ENCODE data around the gene ITGA3. TPM values are rescaled to one million over a fixed set of nuclear protein-coding genes. Genes with fewer than 3 reads are reported as not detected.
A peak's percentile ranks its signal among the peaks of the same experiment; 100 is the strongest.

Gene ITGA3
- total and polyA plus RNA-seq, 2 of the 13 experiments (the other 11 are each of a cell fraction or from before 2014, with no cell fraction given) = 0.48 to 0.69 TPM

DNA sequence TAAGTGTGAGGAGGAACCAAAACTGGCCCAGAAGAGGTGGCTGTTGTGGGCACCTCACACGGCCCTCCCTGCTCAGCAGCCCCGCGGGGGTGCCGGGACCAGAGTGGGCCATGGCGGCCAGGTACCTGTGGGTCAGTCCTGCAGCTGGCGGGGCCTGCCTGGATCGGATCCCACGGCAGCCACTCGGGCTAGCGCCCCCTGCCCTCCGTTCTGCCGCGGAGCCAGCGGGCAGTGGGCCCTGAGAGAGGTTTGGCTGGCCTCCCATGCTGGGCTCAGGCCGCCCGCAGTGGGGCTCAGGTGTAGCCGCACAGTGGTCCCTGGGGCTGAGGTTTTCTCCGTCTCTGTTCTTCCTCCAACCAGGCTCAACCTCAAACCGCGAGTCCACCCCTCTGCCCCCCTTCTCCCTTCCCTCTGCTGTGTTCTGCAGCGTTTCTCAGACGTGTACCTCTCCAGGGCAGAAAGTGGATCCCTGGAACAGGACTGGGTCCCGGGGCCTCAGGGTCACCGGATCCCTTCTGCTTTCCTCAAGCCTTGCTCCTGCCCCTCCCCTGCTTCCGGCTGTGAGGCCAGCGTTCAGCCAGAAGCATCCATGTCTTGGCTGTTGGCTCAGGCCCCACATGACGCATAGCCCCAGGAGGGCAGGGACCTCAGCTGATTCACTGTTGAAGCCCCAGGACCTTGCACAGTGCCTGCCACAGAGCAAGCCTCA is 28.6 kb upstream of the ITGA3 start (continued):
- TF ChIP-seq ASH2L (IDR thresholded peaks at IDR 0.05; ENCODE audit: insufficient read length, low read depth, low read length) (peak; percentile 1), KDM2A (CRISPR knock-in tag; IDR thresholded peaks at IDR 0.05; ENCODE audit: borderline replicate concordance, low read depth) (peak; percentile 9; the same call in 1 of the 2 replicates), TFAP4 (IDR thresholded peaks at IDR 0.05; ENCODE audit: borderline replicate concordance, low read depth) (peak; percentile 13; the same call in 1 of the 2 replicates), ETV5 (CRISPR knock-in tag; IDR thresholded peaks at IDR 0.05; ENCODE audit: borderline replicate concordance) (peak; percentile 33; the same call in 1 of the 2 replicates), ZNF350 (CRISPR knock-in tag; IDR thresholded peaks at IDR 0.05; ENCODE audit: borderline replicate concordance, low read depth) (0 out of 2 replicates have a peak, but pooled peaks have one; percentile 50), ZNF792 (CRISPR knock-in tag; IDR thresholded peaks at IDR 0.05) (no peak), HMGA1 (CRISPR knock-in tag; conservative IDR thresholded peaks at IDR 0.05) (no peak), XRCC5 (optimal IDR thresholded peaks at IDR 0.05; ENCODE audit: low read length) (no peak), SP1 (IDR thresholded peaks at IDR 0.05) (no peak), SP1 (CRISPR knock-in tag; IDR thresholded peaks at IDR 0.05) (0 out of 2 replicates have a peak, but pooled peaks have one; percentile 5)

- DNase-seq (ENCODE audit: low spot score) (no peak), FAIRE-seq (no peak), ATAC-seq (0 out of 3 replicates have a peak, but pooled peaks have one; percentile 10)
- Histone ChIP-seq H3K79me2 (ENCODE audit: insufficient read depth, low read length) (no peaks in the 10 kb centered on the region), H2AFZ (ENCODE audit: low read length) (no peak overlapping the region), H4K20me1 (ENCODE audit: insufficient read depth, low read length) (no peaks in the 10 kb centered on the region), H3K36me3 (replicated peaks in 1 of 2; ENCODE audit: control insufficient read depth in 1 of 2, insufficient read depth in 2 of 2, low read length in 2 of 2) (no peaks in the 10 kb centered on the region), H3K4me1 (ENCODE audit: insufficient read depth, low read length) (no peaks in the 10 kb centered on the region), H3K27me3 (ENCODE audit: control insufficient read depth in 1 of 2, insufficient read depth in 2 of 2, low read length in 2 of 2) (peaks cover 0 to 7% of the 10 kb centered on the region in 2 experiments; a peak in 2 of 5 replicates), H3K4me2 (ENCODE audit: low read depth, low read length) (no peak overlapping the region), H3K27ac (ENCODE audit: extremely low read length, insufficient read depth, low read length) (no peak overlapping the region), H3K9ac (ENCODE audit: insufficient read depth, low read depth, low read length) (no peak overlapping the region), H3K4me3 (replicated peaks in 1 of 3; ENCODE audit: insufficient read depth in 1 of 3, low read depth in 2 of 3, low read length in 3 of 3) (no peak overlapping the region), H3K9me3 (ENCODE audit: low read length) (no peaks in the 10 kb centered on the region)
- 26% methylated on average over 11 of the region's 20 CpGs for WGBS (ENCODE audit: low lambda C conversion rate)
- ChIA-PET CTCF (ENCODE audit: low intra/inter-chr PET ratio, low total read pairs) (interaction anchor here (2.0 to 4.9 kb wide), 3 partner anchors 51 to 66 kb away, joined by 6 to 71 read pairs (median 16); partner anchors contain the start of gene PDK2), POLR2A (no interaction called here)
- intact Hi-C loops (cut with micrococcal nuclease; ENCODE audit: unreplicated experiment) = loop anchor here (1.0 to 2.0 kb wide), 3 partner anchors 29 to 59 kb away; partner anchors contain the start of gene ITGA3
- in situ Hi-C loops (cut with HindIII; ENCODE audit: extremely low pct_ligation_motif_present, low pct_unique_long_range_greater_than_20kb) = loop anchor here (5.0 kb wide), 1 partner anchor 59 kb away; no protein-coding TSS in a partner anchor
- TF ChIP-seq, protein P1, sequence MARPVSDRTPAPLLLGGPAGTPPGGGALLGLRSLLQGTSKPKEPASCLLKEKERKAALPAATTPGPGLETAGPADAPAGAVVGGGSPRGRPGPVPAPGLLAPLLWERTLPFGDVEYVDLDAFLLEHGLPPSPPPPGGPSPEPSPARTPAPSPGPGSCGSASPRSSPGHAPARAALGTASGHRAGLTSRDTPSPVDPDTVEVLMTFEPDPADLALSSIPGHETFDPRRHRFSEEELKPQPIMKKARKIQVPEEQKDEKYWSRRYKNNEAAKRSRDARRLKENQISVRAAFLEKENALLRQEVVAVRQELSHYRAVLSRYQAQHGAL (CRISPR knock-in tag; IDR thresholded peaks at IDR 0.05; ENCODE audit: not compliant biosample characterization) = no peak
- TF ChIP-seq TEAD3 (CRISPR knock-in tag; optimal IDR thresholded peaks at IDR 0.05; ENCODE audit: borderline replicate concordance) (peak; percentile 54), HMGA1 (CRISPR knock-in tag; conservative IDR thresholded peaks at IDR 0.05) (no peak), SSRP1 (CRISPR knock-in tag; IDR thresholded peaks at IDR 0.05) (no peak)
- TF ChIP-seq, protein P2, sequence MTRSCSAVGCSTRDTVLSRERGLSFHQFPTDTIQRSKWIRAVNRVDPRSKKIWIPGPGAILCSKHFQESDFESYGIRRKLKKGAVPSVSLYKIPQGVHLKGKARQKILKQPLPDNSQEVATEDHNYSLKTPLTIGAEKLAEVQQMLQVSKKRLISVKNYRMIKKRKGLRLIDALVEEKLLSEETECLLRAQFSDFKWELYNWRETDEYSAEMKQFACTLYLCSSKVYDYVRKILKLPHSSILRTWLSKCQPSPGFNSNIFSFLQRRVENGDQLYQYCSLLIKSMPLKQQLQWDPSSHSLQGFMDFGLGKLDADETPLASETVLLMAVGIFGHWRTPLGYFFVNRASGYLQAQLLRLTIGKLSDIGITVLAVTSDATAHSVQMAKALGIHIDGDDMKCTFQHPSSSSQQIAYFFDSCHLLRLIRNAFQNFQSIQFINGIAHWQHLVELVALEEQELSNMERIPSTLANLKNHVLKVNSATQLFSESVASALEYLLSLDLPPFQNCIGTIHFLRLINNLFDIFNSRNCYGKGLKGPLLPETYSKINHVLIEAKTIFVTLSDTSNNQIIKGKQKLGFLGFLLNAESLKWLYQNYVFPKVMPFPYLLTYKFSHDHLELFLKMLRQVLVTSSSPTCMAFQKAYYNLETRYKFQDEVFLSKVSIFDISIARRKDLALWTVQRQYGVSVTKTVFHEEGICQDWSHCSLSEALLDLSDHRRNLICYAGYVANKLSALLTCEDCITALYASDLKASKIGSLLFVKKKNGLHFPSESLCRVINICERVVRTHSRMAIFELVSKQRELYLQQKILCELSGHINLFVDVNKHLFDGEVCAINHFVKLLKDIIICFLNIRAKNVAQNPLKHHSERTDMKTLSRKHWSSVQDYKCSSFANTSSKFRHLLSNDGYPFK (CRISPR knock-in tag; IDR thresholded peaks at IDR 0.05; ENCODE audit: borderline replicate concordance) = no peak
- BruUV-seq (replicated peaks) = no TSS peak
Measured at GRCh38 chr17:50027881-50028735, 27.8 kb upstream of the ITGA3 start.
